DOHH2 (cell line): Measurements from ENCODE around the gene CD59.

Experiments used
- CTCF ChIP-seq: fragments of 200-600 bp; sonication (generic); IDR thresholded peaks from one replicate; pipeline ENCODE4 v1.5.1; 2014; ENCODE audit warnings: antibody characterized with exemption, mild to moderate bottlenecking, low read depth, low read length; ENCODE audit not compliant: poor library complexity, severe bottlenecking
- EZH2phosphoT487 ChIP-seq: fragments of 200-600 bp; sonication (generic); IDR thresholded peaks from 2 replicates; pipeline ENCODE4 v1.6.1; 2017; ENCODE audit warnings: borderline replicate concordance, mild to moderate bottlenecking, antibody characterized with exemption, low read length, moderate library complexity, mixed read lengths

GRCh38 chr11:33778675-33779074, 42.5 kb upstream of the CD59 start:
- no peak for TF ChIP-seq CTCF
- TF ChIP-seq EZH2phosphoT487, result no peak
